Measurements from ENCODE around the gene DEF6.

Gene DEF6

GRCh38 chr6:35297601-35298481 lies at the start of gene DEF6:
TSS of gene DEF6 (plus strand) at chr6:35297818. CDS start at chr6:35297857, 39 bp downstream.
- H3K4me1 Mint-ChIP-seq (ENCODE audit: low read depth) = peaks cover 46% of the 10 kb centered on the region
- peak within 1 kb of the TSS; percentile 99 for H3K27ac Mint-ChIP-seq
- peaks cover 42% of the 10 kb centered on the region for H3K36me3 Mint-ChIP-seq (ENCODE audit: low read depth)

DNA sequence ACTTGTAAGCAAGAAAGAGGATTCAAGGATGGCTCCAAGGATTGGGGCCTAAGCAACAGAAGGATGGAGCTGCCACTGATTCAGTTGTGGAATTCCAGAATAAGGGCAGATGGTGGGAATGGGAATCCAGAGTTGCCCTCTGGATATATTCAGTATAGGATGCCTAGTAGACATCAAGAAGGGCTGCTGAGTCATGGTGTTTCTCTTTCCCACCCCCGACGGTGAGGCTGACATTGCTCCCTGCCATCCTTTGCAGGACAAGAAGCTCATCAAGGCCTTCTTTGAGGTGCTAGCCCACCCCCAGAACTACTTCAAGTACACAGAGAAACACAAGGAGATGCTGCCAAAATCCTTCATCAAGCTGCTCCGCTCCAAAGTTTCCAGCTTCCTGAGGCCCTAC lies 49.3 kb upstream of the DEF6 start:
- Mint-ChIP-seq H3K9me3 (no peaks in the 10 kb centered on the region), H3K4me1 (ENCODE audit: low read depth) (peaks cover 15% of the 10 kb centered on the region), H3K4me3 (peak overlapping the region; percentile 17), H3K36me3 (ENCODE audit: low read depth) (no peaks in the 10 kb centered on the region), H3K27me3 (ENCODE audit: low read depth) (no peaks in the 10 kb centered on the region), H3K27ac (no peak overlapping the region)

More at GRCh38 chr6:35297601-35298481, at the start of gene DEF6:
- H3K4me3 Mint-ChIP-seq = peak within 1 kb of the TSS; percentile 85
- H3K27me3 Mint-ChIP-seq (ENCODE audit: low read depth) = no peaks in the 10 kb centered on the region
- no peaks in the 10 kb centered on the region for H3K9me3 Mint-ChIP-seq

DNA sequence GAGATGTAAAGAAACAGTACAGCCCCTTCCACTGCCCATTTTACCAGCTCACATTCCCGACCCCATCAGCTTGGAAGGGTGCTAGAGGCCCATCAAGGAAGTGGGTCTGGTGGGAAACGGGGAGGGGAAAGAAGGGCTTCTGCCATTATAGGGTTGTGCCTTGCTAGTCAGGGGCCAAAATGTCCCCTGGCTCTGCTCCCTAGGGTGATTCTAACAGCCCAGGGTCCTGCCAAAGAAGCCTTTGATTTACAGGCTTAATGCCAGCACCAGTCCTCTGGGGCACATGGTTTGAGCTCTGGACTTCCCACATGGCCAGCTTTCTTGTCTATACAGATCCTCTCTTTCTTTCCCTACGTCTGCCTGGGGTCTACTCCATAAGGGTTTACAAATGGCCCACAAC lies 48.7 kb upstream of the DEF6 start:
- Mint-ChIP-seq H3K9me3 (no peaks in the 10 kb centered on the region), H3K27ac (no peak overlapping the region), H3K27me3 (ENCODE audit: low read depth) (no peaks in the 10 kb centered on the region), H3K4me3 (no peak overlapping the region), H3K36me3 (ENCODE audit: low read depth) (no peaks in the 10 kb centered on the region), H3K4me1 (ENCODE audit: low read depth) (peaks cover 15% of the 10 kb centered on the region)

GRCh38 chr6:35251949-35252348 lies 45.7 kb upstream of the DEF6 start:
- Mint-ChIP-seq H3K27ac (no peak overlapping the region), H3K36me3 (ENCODE audit: low read depth) (no peaks in the 10 kb centered on the region), H3K9me3 (no peaks in the 10 kb centered on the region), H3K4me1 (ENCODE audit: low read depth) (peaks cover 14% of the 10 kb centered on the region), H3K27me3 (ENCODE audit: low read depth) (no peaks in the 10 kb centered on the region), H3K4me3 (no peak overlapping the region)

GRCh38 chr6:35253249-35253648 lies 44.4 kb upstream of the DEF6 start:
- no peak overlapping the region for H3K27ac Mint-ChIP-seq
- H3K4me1 Mint-ChIP-seq (ENCODE audit: low read depth) = peaks cover 7% of the 10 kb centered on the region
- no peak overlapping the region for H3K4me3 Mint-ChIP-seq
- H3K27me3 Mint-ChIP-seq (ENCODE audit: low read depth) = no peaks in the 10 kb centered on the region
- H3K9me3 Mint-ChIP-seq = no peaks in the 10 kb centered on the region
- H3K36me3 Mint-ChIP-seq (ENCODE audit: low read depth) = no peaks in the 10 kb centered on the region

DNA sequence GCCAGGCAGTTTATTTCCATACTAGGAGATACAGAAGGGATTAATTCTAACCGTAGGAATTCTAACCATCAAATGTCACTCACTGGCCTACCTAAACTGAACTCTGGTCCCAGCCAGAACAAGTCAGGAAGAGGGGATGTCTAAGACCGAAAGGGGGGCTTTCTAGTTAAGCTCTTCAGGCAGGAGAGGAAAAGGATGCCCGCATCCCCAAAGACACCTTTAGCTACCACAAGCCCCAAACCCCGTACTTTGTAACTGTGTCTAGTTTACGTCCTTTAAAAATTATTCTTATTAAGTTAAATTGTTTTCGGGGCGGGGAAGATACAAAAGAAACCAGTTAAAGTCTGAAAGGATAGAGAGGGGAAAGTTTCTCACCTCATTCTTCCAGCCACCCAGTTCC lies 39.3 kb upstream of the DEF6 start:
- no peaks in the 10 kb centered on the region for H3K27me3 Mint-ChIP-seq (ENCODE audit: low read depth)
- peak overlapping the region; percentile 91 for H3K27ac Mint-ChIP-seq
- no peaks in the 10 kb centered on the region for H3K36me3 Mint-ChIP-seq (ENCODE audit: low read depth)
- H3K9me3 Mint-ChIP-seq = no peaks in the 10 kb centered on the region
- H3K4me1 Mint-ChIP-seq (ENCODE audit: low read depth) = peaks cover 28% of the 10 kb centered on the region
- peak overlapping the region; percentile 95 for H3K4me3 Mint-ChIP-seq

DNA sequence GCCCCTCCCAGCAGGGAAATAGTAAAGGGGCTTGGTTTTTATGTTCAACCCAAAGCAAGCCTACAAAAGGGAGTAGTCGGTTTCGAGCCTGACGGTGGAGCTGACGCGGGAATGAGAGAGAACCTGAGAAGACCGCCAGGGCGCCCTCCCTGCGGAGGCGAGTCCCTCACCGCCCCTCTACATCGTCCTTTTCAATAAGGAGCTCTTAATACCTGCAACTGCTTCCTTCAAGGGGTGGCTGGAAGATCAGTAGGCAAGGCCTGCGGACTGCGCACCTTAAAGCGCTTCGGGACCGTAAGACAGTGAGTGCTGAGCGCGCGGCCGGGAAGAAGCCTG lies 38.8 kb upstream of the DEF6 start:
- Mint-ChIP-seq H3K4me3 (peak overlapping the region; percentile 95), H3K4me1 (ENCODE audit: low read depth) (peaks cover 28% of the 10 kb centered on the region), H3K9me3 (no peaks in the 10 kb centered on the region), H3K36me3 (ENCODE audit: low read depth) (no peaks in the 10 kb centered on the region), H3K27me3 (ENCODE audit: low read depth) (no peaks in the 10 kb centered on the region), H3K27ac (peak overlapping the region; percentile 91)

GRCh38 chr6:35259194-35259947 lies 38.2 kb upstream of the DEF6 start, which contains the start of gene ZNF76:
TSS of gene ZNF76 (plus strand) at chr6:35259735. CDS start at chr6:35281152, 21,417 bp downstream.
- Mint-ChIP-seq H3K27ac (peak within 1 kb of the TSS; percentile 91), H3K4me1 (ENCODE audit: low read depth) (peaks cover 33% of the 10 kb centered on the region), H3K27me3 (ENCODE audit: low read depth) (no peaks in the 10 kb centered on the region), H3K36me3 (ENCODE audit: low read depth) (peaks cover 2% of the 10 kb centered on the region), H3K9me3 (no peaks in the 10 kb centered on the region), H3K4me3 (peak within 1 kb of the TSS; percentile 95)

- Mint-ChIP-seq H3K27me3 (ENCODE audit: low read depth) (no peaks in the 10 kb centered on the region), H3K27ac (peak overlapping the region; percentile 85), H3K4me1 (ENCODE audit: low read depth) (peaks cover 33% of the 10 kb centered on the region), H3K9me3 (no peaks in the 10 kb centered on the region), H3K36me3 (ENCODE audit: low read depth) (peaks cover 2% of the 10 kb centered on the region), H3K4me3 (peak overlapping the region; percentile 83)
Observed at GRCh38 chr6:35259948-35260590, 37.5 kb upstream of the DEF6 start.

DNA sequence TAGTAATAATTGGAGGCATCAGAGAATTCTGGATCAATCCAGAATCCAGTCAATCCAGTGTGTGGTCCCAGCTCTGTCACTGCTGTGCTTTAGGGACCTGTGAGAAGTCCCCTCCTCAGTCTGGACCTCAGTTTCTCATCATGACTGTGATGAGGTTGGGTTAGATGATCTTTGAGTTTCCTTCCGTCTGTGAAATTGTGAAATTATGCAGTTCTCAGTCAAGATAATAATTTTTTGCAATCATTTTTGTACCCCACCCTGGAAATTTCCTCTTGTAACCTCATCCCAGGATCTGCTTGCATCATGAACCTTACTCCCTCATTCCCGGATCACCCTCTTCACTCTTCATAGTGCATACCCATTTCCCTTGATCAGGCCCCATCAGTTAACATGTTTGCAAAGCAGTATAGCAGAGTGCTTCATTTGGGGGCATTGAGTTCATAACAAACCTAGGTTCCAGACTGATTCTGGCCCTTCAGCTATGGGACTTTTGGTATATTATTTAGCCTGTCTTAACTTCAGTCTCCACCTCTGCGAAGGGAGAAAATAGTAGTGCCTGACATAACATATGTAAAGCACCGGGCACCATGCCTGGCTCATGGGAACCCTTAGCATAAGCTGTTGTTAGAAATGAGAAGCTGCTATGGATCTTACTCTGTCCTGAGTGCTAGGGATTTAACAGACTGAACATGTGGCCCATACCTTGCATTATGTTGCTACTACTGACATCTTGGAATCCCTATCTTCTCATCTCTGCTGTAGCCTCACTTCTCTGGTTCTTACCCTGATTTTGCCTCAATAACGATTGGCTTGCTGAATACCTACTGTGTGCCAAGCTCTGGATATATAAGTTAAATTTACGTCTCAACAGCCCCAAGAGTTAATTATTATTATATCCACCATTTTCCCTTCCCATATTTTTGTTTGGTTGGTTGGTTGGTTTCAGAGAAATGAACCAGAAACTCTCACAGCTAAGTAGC lies 36.7 kb upstream of the DEF6 start:
- Mint-ChIP-seq H3K36me3 (ENCODE audit: low read depth) (peaks cover 2% of the 10 kb centered on the region), H3K9me3 (no peaks in the 10 kb centered on the region), H3K4me1 (ENCODE audit: low read depth) (peaks cover 37% of the 10 kb centered on the region), H3K27me3 (ENCODE audit: low read depth) (no peaks in the 10 kb centered on the region), H3K4me3 (peak overlapping the region; percentile 83), H3K27ac (peak overlapping the region; percentile 85)

GRCh38 chr6:35262596-35262995 lies 35.0 kb upstream of the DEF6 start:
- Mint-ChIP-seq H3K36me3 (ENCODE audit: low read depth) (peaks cover 2% of the 10 kb centered on the region), H3K4me3 (no peak overlapping the region), H3K27me3 (ENCODE audit: low read depth) (no peaks in the 10 kb centered on the region), H3K27ac (no peak overlapping the region), H3K4me1 (ENCODE audit: low read depth) (peaks cover 37% of the 10 kb centered on the region), H3K9me3 (no peaks in the 10 kb centered on the region)

DNA sequence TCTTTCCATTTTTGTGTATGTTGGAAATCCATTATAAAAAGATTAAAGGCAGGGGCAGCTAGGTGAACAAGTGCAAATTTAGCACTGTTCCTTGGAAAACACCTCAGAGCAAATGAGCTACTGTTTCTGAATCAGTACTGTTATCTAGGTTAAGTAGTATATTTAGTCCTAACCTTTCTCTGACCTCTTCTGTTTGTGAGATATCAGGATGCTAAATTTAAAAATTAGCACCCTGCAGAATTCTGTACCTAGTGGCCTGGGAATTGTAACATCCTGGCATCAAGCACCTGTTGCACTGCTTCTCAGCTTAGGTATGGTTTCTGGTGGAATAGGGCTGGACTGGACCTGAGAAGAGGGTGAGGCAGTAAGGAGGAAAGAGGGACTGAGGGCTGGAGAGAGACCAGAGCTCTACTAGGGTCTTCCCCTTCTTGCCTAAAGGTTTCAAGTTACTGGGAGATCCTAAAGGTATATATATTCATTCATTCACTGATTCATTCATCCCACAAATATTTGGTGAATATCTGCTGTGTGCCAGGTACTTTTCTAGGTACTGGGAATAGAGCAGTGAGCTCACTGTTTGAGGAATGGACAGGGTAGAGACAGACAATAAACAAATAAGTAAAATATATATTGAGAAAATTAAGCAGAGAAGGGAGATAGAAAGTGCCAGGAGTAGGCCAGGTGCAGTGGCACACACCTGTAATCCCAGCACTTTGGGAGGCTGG lies 32.9 kb upstream of the DEF6 start:
- Mint-ChIP-seq H3K36me3 (ENCODE audit: low read depth) (peaks cover 2% of the 10 kb centered on the region), H3K4me3 (no peak overlapping the region), H3K4me1 (ENCODE audit: low read depth) (peaks cover 35% of the 10 kb centered on the region), H3K9me3 (no peaks in the 10 kb centered on the region), H3K27ac (no peak overlapping the region), H3K27me3 (ENCODE audit: low read depth) (no peaks in the 10 kb centered on the region)

- H3K4me3 Mint-ChIP-seq = no peak overlapping the region
- H3K9me3 Mint-ChIP-seq = no peaks in the 10 kb centered on the region
- H3K27ac Mint-ChIP-seq = no peak overlapping the region
- H3K36me3 Mint-ChIP-seq (ENCODE audit: low read depth) = peaks cover 2% of the 10 kb centered on the region
- H3K27me3 Mint-ChIP-seq (ENCODE audit: low read depth) = no peaks in the 10 kb centered on the region
- H3K4me1 Mint-ChIP-seq (ENCODE audit: low read depth) = peaks cover 30% of the 10 kb centered on the region
Observed at GRCh38 chr6:35265523-35265922, 32.1 kb upstream of the DEF6 start.
